NCI-H82 treated with DMSO at 0.1 percent for 48 hours (cell line): Measurements from ENCODE around the gene PTCRA.
"Not testable (repeated sequence)": the region's sequence is repeated elsewhere in the genome, so short reads cannot be mapped to it uniquely, and the experiment has no call there.

ENCODE experiments used
- DNase-seq: peaks from one replicate; lab custom pipeline; 2025; ENCODE audit not compliant: unreplicated experiment; lab: John Stamatoyannopoulos, UW

The PTCRA gene

GRCh38 chr6:42915732-42916131 lies at the start of gene PTCRA:
Gene PTCRA, plus strand, starts transcription at chr6:42916053. Its CDS starts 17 bp downstream, at chr6:42916070.
- no peak for DNase-seq

GRCh38 chr6:42870145-42870936 lies 45.5 kb upstream of the PTCRA start:
- no peak for DNase-seq

- no peak for DNase-seq
Observed at GRCh38 chr6:42871711-42872110, 44.1 kb upstream of the PTCRA start.

- peak; percentile 45 for DNase-seq
Observed at GRCh38 chr6:42873313-42873712, 42.5 kb upstream of the PTCRA start.

GRCh38 chr6:42877695-42878094 lies 38.2 kb upstream of the PTCRA start:
- no peak for DNase-seq

GRCh38 chr6:42879372-42880239 lies 36.2 kb upstream of the PTCRA start, which contains the start of gene RPL7L1:
Gene RPL7L1, plus strand, starts transcription at chr6:42879616. Its CDS starts 295 bp downstream, at chr6:42879911.
- peak; percentile 94 for DNase-seq

GRCh38 chr6:42880240-42880817 lies 35.5 kb upstream of the PTCRA start:
- not testable (repeated sequence) for DNase-seq

GRCh38 chr6:42880871-42881270 lies 35.0 kb upstream of the PTCRA start:
- not testable (repeated sequence) for DNase-seq

GRCh38 chr6:42885702-42886101 lies 30.2 kb upstream of the PTCRA start:
- DNase-seq, result no peak

- not testable (repeated sequence) for DNase-seq
Observed at GRCh38 chr6:42888201-42888600, 27.7 kb upstream of the PTCRA start.

- no peak for DNase-seq
Observed at GRCh38 chr6:42889815-42890214, 26.0 kb upstream of the PTCRA start.

- peak; percentile 90 for DNase-seq
Observed at GRCh38 chr6:42890311-42891198, 25.3 kb upstream of the PTCRA start.

GRCh38 chr6:42891199-42891722 lies 24.6 kb upstream of the PTCRA start:
- no peak for DNase-seq

- not testable (repeated sequence) for DNase-seq
Observed at GRCh38 chr6:42894041-42894828, 21.6 kb upstream of the PTCRA start.

GRCh38 chr6:42896178-42896719 lies 19.6 kb upstream of the PTCRA start:
- no peak for DNase-seq

- DNase-seq, result peak; percentile 64
Observed at GRCh38 chr6:42898891-42899361, 16.9 kb upstream of the PTCRA start.

GRCh38 chr6:42899871-42900270 lies 16.0 kb upstream of the PTCRA start:
- peak; percentile 34 for DNase-seq

- peak; percentile 72 for DNase-seq
Observed at GRCh38 chr6:42901538-42901957, 14.3 kb upstream of the PTCRA start.
